D341Med (cell line): ENCODE data around the gene TCERG1.
A peak's percentile ranks its signal among the peaks of the same experiment; 100 is the strongest.
"Not testable (repeated sequence)": the region's sequence is repeated elsewhere in the genome, so short reads cannot be mapped to it uniquely, and the experiment has no call there.

Source experiments
- DNase-seq: peaks from one replicate; pipeline ENCODE4 v3.0.0; 2012; ENCODE audit warnings: low spot score

The TCERG1 gene

DNA sequence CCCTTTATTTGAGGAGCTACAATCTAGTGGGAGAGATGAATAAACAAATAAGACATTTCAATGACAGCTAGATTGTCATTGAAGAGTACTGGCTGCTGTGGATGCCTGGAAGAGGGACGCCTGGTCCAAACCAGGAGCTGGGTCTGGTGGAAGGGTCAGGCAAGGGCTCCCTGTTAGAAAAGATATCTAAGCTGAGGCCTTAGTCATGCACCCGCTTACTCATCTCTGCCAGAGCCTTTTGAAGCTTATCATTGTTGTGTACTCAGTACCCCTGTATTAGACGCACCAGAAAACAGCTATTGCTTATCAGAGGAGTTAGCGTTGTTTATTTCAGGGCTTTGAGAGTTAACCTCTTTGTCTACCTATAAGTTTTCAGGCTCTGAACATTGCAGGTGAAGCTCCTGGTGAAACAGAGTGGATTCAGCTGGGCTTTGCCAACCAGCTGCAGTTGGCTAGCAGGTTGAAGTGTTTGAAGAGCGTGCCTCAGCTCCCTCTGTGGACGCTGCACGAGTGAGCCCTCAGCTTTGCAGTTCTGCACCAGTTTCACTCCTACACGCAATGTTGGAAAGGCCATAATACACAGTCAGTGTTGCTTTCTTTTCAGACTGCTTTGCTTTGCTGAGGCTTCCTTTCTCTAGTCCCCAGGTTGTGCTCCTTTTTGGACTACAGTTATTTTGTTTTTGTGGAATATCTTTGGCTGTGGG, 74.4 kb downstream of the TCERG1 start:
- DNase-seq = no peak

DNA sequence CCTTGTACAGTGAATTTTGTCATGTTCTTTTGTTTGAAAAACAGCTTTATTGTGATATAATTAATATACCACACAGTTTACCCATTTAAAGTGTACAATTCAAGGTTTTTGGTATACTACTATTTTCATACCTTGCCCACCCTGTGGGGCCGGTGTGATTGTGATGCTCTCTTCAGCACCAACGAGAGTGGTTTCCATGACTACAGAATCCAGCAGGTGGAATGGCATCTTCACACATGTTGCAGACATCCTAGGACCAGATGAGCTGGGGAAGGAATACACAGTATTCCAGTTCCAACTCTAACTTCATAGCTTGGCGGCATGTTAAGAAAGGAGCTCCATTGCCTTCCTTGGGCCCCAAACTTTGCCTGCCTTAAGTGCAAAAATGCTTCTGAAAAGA, 76.6 kb downstream of the TCERG1 start:
- no peak for DNase-seq

DNA sequence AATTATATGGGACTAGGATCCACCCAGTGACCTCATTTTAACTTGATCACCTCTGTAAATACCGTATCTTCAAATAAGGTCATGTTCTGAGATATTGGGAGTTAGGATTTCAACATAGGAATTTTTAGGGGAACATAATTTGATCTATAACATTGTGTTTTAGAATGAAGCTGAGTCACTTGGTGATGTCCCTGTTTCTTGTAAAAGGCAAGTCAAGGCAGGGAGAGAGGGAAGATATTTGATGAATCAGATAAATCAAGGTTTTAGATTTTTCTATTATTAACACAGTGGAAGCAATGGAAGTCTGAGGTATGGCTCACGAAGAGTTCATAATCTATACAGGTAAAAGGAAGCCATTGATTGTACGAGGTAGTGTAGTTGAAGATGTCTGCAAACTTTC, 80.7 kb downstream of the TCERG1 start:
- no peak for DNase-seq

DNA sequence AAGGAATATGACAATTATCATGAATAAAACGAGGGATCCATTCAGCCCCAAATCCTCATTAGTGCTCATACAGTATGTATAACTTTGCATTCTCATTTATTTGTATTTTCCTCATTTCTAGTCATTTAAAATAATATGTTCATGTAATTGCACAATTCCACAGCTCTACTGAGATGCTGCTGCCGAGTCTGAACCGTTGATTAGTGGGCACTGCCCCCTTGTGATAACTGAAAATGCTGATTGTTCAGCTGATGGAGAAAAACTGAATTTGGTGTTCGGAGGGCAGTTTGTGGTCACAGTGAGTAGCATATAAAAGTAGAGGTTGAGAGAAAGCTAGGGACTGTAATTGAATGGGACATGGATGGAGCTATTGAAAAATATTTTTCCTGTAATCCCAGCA, 81.1 kb downstream of the TCERG1 start:
- peak; percentile 47 for DNase-seq

DNA sequence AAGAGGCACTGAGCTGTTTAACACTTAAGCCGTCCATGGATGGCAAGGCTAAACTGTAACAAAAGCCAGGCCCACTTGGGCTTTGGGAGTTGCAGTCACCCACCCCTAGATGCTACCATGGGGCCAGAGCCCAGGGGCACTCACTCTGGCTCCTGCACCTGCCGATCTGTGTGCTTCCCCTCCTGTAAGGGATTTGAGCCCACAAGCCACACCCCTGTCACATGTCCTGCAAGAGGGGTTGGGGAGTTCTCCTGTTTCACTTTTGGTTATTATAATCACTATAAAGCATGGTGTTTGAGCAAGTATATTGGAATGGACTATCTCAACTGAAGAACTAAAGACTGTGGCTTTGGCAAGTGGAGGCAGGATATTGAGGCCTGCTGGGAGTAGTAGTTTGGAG, 82.9 kb downstream of the TCERG1 start:
- no peak for DNase-seq

DNA sequence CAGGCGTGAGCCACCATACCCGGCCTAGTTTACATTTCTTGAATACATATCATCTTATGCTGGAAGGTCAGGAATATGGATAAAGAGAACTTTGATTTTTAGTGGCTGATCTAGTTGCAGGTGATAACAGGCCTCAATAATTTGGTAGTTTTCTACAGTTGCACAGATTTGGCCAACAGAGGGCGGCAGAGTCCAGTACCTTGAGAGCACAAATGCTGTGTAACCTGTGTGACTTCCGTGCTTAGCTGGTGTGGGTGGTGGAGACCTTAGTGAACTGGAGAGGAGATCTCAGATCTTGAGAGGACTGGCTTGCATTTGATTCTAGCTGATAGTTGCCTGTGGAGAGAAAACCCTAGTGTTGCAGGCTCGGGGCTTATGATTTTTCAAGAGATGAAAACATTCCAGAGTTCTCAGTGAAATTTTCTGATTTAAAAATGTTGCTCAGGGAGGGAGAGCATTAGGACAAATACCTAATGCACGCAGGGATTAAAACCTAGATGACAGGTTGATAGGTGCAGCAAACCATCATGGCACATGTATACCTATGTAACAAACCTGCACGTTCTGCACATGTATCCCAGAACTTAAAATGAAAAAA, 86.2 kb downstream of the TCERG1 start:
- DNase-seq = peak; percentile 69

DNA sequence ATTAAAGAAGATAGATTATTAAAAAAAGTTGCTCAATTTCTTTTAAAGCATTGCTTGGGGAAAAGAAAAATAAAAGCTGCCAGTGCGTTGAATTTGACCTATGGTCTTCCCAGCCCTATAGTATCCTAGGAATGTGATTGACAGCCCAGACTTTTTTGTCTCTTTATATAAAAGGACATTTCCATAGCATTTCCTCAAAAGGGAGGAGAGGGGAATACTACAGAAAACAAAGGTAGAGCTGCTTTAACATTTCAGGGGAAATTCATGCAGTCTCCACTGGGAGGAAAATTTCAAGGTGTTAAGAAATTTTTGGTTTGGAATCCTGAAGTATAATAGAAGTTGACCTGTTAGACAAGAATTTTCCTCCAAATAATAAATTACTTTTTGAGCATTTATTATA, 86.7 kb downstream of the TCERG1 start:
- DNase-seq = no peak

DNA sequence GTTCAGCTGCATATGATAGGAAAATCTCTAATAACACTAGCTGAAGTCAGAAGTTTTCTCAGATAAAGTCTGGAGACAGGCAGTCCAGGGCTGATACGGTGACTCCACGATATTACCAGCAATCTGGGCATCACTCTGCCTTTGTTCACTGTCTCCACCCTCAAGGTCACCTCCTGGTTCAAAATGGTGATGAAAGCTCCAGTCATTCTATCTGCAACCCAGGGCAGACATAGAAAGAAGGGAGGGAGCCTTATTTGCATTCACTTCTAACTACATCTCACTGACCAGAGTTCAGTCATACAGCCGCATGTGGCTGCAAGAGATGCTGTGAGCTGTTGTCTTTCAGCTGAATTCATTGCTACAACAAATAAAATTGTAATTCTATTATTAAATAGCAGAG, 91.3 kb downstream of the TCERG1 start:
- DNase-seq = no peak

DNA sequence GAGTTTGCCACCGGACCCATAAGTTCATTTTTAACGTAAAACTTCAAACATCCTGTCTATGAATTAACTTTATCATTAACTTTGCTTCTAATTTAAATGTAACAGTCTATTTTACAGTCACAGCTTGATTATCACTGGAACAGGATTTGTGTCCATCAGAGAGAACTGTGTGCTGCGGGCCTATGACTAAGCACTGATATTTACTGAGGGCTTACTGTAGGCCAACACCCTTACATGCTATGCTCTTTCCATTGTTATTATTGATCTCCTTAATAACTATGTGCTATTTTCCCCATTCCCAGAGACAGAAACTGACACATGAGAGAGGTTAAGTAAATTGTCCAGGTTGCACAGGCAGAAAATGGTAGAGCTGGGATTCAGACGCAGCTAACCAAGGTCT, 92.8 kb downstream of the TCERG1 start:
- DNase-seq = no peak

DNA sequence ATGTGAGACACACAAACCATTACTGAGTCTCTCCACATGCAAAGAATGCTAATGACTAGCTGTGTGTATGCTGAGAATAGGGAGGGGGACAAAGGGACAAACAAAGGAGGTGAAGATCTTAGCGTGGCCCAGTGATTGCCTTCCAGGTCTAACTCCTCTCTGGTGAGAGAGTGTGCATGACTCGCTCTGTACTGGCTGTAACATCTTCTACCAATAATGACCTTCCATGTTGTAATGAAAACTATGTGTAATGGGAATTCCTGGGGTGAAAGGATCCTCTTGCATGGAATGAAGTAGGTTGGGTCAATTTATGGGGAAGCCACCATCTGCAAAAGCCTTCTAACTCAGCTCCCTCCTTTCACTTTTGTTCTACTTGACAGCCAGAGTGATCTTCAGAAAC, 93.3 kb downstream of the TCERG1 start:
- no peak for DNase-seq

DNA sequence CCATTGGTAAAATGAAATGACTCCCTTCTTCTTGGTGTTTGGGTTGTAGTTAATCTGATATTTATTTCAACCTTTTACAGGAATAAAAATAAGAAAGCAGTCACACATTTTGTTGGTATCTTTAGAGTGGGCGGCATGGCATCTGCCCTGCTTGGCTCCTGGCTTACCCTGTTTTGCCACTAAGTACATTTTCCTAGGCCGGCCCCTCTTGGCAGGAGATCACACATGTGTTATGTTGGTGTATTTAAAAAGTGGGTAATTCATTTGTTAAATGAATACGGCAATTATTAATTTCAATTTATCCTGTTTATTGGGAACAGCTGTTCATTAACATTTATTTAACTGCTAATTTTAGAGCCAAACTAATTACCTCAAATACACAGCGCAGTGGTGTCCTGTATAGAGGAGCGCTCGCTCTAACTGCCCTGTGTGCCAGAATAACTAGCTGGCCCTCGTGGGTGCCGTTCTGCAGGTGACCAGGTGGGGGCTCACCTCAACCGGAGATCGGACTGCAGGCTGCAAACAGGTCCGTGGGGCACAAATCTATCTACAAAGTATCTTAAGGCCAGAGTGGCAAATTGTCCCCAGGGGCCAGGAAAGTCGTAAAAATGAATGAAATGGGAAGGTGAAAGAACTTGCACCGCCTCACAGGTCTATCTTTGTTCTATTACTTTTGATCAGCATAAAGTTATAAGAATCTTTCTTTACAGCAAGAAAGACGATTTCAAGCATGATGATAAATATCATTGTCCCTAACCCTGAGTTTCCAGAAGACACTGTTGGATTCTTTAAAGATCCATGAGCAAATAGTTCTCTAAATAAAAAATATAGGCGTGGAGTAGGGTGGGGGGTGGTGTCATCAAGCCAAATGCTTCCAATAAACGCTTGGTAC, 95.1 kb downstream of the TCERG1 start:
- peak; percentile 82 for DNase-seq

DNA sequence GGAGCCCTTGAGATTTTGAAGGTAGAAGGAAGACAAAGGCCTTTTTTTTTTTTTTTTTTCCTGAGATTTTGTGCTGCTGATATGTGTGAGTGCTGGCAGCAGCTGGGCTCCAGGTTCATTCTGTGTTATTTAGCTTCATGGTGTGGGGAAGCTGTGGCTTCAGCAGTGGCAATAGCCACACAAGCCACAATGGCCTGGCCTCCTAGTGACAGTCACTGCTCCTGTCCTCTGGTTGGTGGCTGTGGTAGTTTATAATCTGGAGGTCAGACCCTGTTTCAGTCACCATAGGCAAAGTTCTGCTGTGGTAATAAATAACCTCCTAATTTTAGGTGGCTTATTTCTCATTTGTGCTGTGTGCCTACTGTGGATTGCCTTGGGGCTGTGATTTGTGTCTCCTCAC, 97.1 kb downstream of the TCERG1 start:
- no peak for DNase-seq

DNA sequence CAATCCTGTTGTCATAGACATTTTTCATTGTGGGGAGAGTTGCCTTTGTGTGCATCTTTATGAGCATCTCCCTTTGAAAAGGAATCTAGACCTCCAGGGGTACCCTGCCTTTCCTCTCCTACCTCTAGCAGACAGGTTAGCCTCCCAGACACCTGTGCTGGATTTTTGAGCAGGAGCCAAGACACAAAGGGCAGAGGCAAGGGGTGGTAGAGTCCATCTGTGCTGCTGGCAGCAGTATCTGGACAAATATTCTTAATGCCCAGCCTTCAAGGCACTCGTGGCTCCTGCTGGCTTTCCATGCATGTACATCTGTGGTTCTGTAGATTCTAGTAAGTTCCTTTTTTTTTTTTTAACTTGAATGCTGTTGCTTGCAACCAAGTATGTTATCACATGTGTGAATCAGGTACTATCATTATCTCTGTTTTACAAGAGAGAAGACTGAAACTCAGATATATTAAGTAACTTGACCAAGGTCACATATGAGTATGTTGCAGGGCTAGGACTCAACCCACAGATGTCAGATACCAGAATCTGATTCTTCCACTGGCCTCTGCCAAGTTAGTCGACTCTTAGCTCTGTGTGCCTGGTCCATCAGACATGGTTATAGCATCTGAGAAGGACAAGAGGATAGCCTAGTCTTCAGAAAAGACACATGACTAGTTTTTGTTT, 101.8 kb downstream of the TCERG1 start:
- DNase-seq = no peak

DNA sequence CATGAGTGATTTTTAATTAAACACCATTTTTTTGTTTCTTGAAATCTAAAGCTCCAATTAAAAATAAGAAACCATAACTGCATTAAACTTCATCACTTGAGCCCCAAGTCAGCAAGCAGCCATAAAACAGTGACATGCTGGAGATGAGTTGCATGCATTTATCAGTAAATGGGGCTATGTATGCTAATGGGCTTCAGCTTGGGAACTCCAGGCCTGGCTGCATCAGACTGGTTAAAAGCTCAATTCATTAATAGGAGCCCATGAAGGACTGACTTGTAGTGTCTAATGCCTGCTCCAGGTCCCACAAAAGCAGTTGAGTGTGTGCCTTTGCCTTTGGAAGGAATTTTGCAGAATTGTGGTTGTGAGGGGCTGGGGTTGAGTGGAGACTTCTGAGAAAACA, 102.5 kb downstream of the TCERG1 start:
- no peak for DNase-seq

DNA sequence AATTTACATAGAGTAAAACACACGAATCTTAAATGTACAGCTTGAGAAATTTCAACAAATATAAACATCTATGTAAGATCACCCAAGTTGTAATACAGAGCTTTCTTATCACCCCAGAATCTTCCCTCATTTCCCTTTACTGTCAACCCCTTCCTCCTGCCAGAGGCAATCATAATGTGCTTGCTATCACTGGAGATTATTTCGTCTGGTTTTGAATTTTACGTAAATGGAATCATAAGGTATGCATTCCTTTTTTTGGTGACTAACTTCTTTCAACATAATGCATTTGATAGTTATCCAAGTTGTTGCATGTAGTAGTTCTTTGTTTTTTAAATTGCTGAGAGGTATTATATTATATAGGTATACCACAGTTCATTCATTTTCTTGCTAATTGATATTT, 106.3 kb downstream of the TCERG1 start:
- DNase-seq = no peak

DNA sequence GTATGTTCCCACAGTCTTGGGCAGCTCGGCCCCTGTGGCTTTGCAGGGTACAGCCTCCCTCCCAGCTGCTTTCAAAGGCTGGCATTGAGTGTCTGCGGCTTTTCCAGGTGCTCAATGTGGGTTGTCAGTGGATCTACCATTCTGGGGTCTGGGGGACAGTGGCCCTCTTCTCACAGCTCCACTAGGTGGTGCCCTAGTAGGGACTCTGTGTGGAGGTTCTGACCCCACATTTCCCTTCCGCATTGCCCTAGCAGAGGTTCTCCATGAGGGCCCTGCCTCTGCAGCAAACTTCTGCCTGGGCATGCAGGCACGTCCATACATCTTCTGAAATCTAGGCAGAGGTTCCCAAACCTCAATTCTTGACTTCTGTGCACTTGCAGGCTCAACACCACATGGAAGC, 109.8 kb downstream of the TCERG1 start:
- not testable (repeated sequence) for DNase-seq

DNA sequence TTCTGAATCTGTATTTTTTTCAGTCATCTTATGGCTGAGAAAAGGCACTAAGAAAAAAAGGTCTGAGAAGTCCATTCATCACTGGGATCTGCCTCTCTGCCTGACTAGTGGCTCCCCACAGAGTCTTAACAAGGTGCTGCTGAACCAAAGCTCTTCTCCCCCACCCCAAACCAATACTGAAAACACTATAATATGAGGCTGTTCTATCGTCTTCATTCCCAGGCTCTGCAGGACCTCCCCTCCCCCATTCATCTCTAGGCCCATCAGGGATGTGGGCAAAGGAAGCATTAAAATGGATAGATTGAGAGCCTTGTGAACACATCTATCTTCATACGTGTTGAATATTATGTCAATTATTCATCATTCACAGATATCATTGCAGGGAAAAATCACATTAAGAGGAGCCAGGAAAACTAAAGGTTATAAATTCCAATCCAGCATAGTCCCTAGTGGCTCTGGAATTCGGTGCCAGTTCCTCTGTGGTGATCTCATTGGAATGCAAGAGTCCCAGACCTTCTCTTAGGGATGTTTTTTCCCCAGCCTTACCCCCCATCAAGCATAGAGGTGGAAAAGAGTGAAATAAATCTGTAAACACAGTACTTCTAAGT, 113.2 kb downstream of the TCERG1 start:
- DNase-seq = no peak
